Measurements from ENCODE around the gene CA4. TPM values are rescaled to one million over a fixed set of nuclear protein-coding genes. Genes with fewer than 3 reads are reported as not detected.

Gene CA4
- total RNA-seq, 1 experiment from 2014 or later: 1.4 TPM

GRCh38 chr17:60137731-60138130 is 12.0 kb upstream of the CA4 start:
- ATAC-seq (no peak), DNase-seq (ENCODE audit: low read depth, low spot score) (no peak)
- H3K4me1 ChIP-seq (ENCODE audit: control insufficient read depth, insufficient read depth, low read length): peaks cover 4% of the 10 kb centered on the region
- H3K27ac ChIP-seq (ENCODE audit: low read length): no peak overlapping the region
- intact Hi-C loops (cut with micrococcal nuclease; ENCODE audit: unreplicated experiment) (no loop called here), in situ Hi-C loops (cut with HindIII; ENCODE audit: low pct_unique_long_range_greater_than_20kb, low sequenced_read_pairs) (no loop called here)
- no peaks in the 10 kb centered on the region; the same call in 1 of the 2 replicates for H3K36me3 ChIP-seq (ENCODE audit: control insufficient read depth, insufficient read depth, low read length)
- no peaks in the 10 kb centered on the region for H3K27me3 ChIP-seq (ENCODE audit: control insufficient read depth, insufficient read depth, low read length)
- no peak for TF ChIP-seq CTCF (IDR thresholded peaks at IDR 0.05)
- no peak for TF ChIP-seq REST (IDR thresholded peaks at IDR 0.05; ENCODE audit: insufficient read depth in 1 of 2, low read depth in 2 of 2, low read length in 1 of 2)
- TF ChIP-seq POLR2AphosphoS5 (IDR thresholded peaks at IDR 0.05; ENCODE audit: low read depth, low read length): no peak
- no peak for TF ChIP-seq TCF7L2 (IDR thresholded peaks at IDR 0.05; ENCODE audit: low read depth, low read length)
- TF ChIP-seq SIN3A (IDR thresholded peaks at IDR 0.05; ENCODE audit: borderline replicate concordance, insufficient read depth, low read depth, low read length): no peak
- CTCF ChIA-PET: no interaction called here
- no peaks in the 10 kb centered on the region for H3K9me3 ChIP-seq (ENCODE audit: control insufficient read depth, insufficient read depth, low read depth, low read length)
- H3K4me3 ChIP-seq (ENCODE audit: low read depth in 2 of 2, low read length in 2 of 2): no peak overlapping the region
- no TSS peak for BruUV-seq (replicated peaks)
- POLR2A ChIA-PET: no interaction called here

GRCh38 chr17:60138769-60139437 is 10.9 kb upstream of the CA4 start:
- Histone ChIP-seq H3K27ac (ENCODE audit: low read length) (no peak overlapping the region), H3K4me1 (ENCODE audit: control insufficient read depth, insufficient read depth, low read length) (peaks cover 4% of the 10 kb centered on the region), H3K36me3 (ENCODE audit: control insufficient read depth, insufficient read depth, low read length) (no peaks in the 10 kb centered on the region; the same call in 1 of the 2 replicates), H3K4me3 (ENCODE audit: low read depth in 2 of 2, low read length in 2 of 2) (no peak overlapping the region), H3K27me3 (ENCODE audit: control insufficient read depth, insufficient read depth, low read length) (no peaks in the 10 kb centered on the region), H3K9me3 (ENCODE audit: control insufficient read depth, insufficient read depth, low read depth, low read length) (no peaks in the 10 kb centered on the region)
- POLR2A ChIA-PET: interaction anchor here (0.6 kb wide), 1 partner anchor 73 kb away, joined by 3 read pairs; no protein-coding TSS in a partner anchor
- no TSS peak for BruUV-seq (replicated peaks)
- intact Hi-C loops (cut with micrococcal nuclease; ENCODE audit: unreplicated experiment) (no loop called here), in situ Hi-C loops (cut with HindIII; ENCODE audit: low pct_unique_long_range_greater_than_20kb, low sequenced_read_pairs) (no loop called here)
- TF ChIP-seq REST (IDR thresholded peaks at IDR 0.05; ENCODE audit: insufficient read depth in 1 of 2, low read depth in 2 of 2, low read length in 1 of 2): no peak
- no peak for TF ChIP-seq TCF7L2 (IDR thresholded peaks at IDR 0.05; ENCODE audit: low read depth, low read length)
- no peak for TF ChIP-seq CTCF (IDR thresholded peaks at IDR 0.05)
- TF ChIP-seq POLR2AphosphoS5 (IDR thresholded peaks at IDR 0.05; ENCODE audit: low read depth, low read length): no peak
- no peak for TF ChIP-seq SIN3A (IDR thresholded peaks at IDR 0.05; ENCODE audit: borderline replicate concordance, insufficient read depth, low read depth, low read length)
- ATAC-seq (no peak), DNase-seq (ENCODE audit: low read depth, low spot score) (no peak)
- CTCF ChIA-PET: no interaction called here

All from Panc1 (cell line).